ENCODE measurements around the gene MAEL.

The MAEL gene

GRCh38 chr1:166988974-166989515, at the start of gene MAEL:
MAEL (plus strand) TSS chr1:166989280; CDS start chr1:166989353, 73 bp downstream.
- no peaks in the 10 kb centered on the region for H3K4me1 ChIP-seq (ENCODE audit: control insufficient read depth, insufficient read depth, low read length)
- H3K36me3 ChIP-seq (ENCODE audit: control insufficient read depth, insufficient read depth, low read length, severe bottlenecking), result no peaks in the 10 kb centered on the region

DNA sequence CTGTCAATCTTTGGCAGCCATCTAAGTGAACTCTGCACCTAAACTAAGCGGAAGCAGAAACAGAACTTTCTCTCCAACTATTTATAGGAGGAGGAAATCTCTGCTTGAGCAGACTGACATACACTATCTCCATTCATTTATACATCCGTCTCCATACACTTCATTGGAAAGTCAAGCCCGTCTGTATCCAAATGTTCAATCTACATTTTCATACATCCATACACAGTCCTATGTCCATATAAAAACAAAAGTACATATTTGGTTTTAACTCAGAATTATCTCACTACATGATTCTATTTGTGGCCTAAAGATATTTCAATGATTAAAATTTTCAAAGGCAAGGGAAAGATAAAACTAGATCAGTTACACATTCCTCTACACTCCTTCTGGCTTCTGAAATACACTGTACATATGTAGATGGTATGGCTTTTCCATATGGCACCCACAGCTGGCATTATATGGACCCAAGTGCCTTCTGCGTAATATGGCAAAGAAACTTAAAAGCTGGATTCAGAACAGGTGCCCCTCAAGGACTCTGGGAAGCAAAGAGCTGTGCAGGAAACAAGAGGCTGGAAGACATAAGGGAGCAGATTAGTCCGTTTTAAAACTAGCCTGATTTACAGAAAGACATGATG, 49.2 kb upstream of the MAEL start:
- DNase-seq (ENCODE audit: low read depth), result no peak
- H3K9me3 ChIP-seq (ENCODE audit: control insufficient read depth, low read length), result no peaks in the 10 kb centered on the region
- H3K4me1 ChIP-seq (ENCODE audit: control insufficient read depth, insufficient read depth, low read length), result no peaks in the 10 kb centered on the region
- H3K36me3 ChIP-seq (ENCODE audit: control insufficient read depth, insufficient read depth, low read length, severe bottlenecking), result no peaks in the 10 kb centered on the region
- H3K27me3 ChIP-seq (replicated peaks; ENCODE audit: control insufficient read depth, insufficient read depth, low read length), result peaks cover 30% of the 10 kb centered on the region
- no peak overlapping the region for H3K9ac ChIP-seq (ENCODE audit: low read length)
- no peak overlapping the region for H3K4me3 ChIP-seq (ENCODE audit: low read length)

More at GRCh38 chr1:166988974-166989515, at the start of gene MAEL:
- H3K9me3 ChIP-seq (ENCODE audit: control insufficient read depth, low read length), result no peaks in the 10 kb centered on the region
- peaks cover 4% of the 10 kb centered on the region for H3K27me3 ChIP-seq (replicated peaks; ENCODE audit: control insufficient read depth, insufficient read depth, low read length)
- H3K9ac ChIP-seq (ENCODE audit: low read length), result no peak within 1 kb of the TSS
- DNase-seq (ENCODE audit: low read depth), result no peak
- no peak within 1 kb of the TSS for H3K4me3 ChIP-seq (ENCODE audit: low read length)

DNA sequence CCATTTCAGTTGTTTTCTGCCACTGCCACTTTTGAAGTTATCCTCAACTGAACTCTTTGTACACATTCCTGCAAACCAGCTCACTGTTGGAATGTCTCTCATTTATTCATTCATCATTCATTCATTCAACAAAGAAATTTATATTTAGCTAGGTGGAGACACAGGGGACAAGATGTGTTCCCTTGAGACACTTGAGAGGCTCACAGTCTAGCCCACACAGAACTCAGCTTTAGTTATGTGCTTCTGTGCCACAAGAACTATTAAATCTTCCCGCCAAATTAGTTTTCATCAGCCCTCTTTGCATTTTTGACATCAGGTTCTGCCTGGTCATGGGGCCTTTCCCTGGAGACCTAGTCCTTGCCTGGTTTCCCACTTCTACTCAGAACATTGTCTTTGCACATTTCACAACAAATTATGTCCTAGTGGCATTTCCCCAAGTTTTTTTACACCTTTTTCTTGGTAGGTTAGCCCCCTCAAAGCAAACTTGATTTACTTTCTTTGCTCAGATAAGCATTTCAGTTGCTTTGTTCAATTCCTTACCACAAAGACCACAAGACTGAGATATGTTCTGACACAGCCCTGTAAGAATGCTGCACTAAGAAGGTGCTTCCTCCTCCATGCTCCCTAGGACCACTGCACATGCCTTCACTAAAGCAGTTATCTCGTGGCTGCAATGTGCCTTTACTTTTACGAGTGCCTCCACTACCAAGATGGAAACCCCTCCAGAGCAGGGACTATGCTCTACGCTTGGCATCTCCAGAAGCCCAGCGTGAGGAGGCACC, 44.7 kb upstream of the MAEL start:
- no peaks in the 10 kb centered on the region for H3K4me1 ChIP-seq (ENCODE audit: control insufficient read depth, insufficient read depth, low read length)
- peaks cover 38% of the 10 kb centered on the region for H3K27me3 ChIP-seq (replicated peaks; ENCODE audit: control insufficient read depth, insufficient read depth, low read length)
- H3K4me3 ChIP-seq (ENCODE audit: low read length), result no peak overlapping the region
- no peaks in the 10 kb centered on the region for H3K9me3 ChIP-seq (ENCODE audit: control insufficient read depth, low read length)
- no peak overlapping the region for H3K9ac ChIP-seq (ENCODE audit: low read length)
- H3K36me3 ChIP-seq (ENCODE audit: control insufficient read depth, insufficient read depth, low read length, severe bottlenecking), result no peaks in the 10 kb centered on the region
- no peak for DNase-seq (ENCODE audit: low read depth)

- H3K9ac ChIP-seq (ENCODE audit: low read length), result no peak overlapping the region
- H3K4me3 ChIP-seq (ENCODE audit: low read length), result peak overlapping the region; percentile 27
- no peaks in the 10 kb centered on the region for H3K36me3 ChIP-seq (ENCODE audit: control insufficient read depth, insufficient read depth, low read length, severe bottlenecking)
- peaks cover 53% of the 10 kb centered on the region for H3K27me3 ChIP-seq (replicated peaks; ENCODE audit: control insufficient read depth, insufficient read depth, low read length)
- DNase-seq (ENCODE audit: low read depth), result peak; percentile 65
- H3K9me3 ChIP-seq (ENCODE audit: control insufficient read depth, low read length), result no peaks in the 10 kb centered on the region
- no peaks in the 10 kb centered on the region for H3K4me1 ChIP-seq (ENCODE audit: control insufficient read depth, insufficient read depth, low read length)
Measured at GRCh38 chr1:166947398-166948043, 41.6 kb upstream of the MAEL start.

- H3K27me3 ChIP-seq (replicated peaks; ENCODE audit: control insufficient read depth, insufficient read depth, low read length), result peaks cover 53% of the 10 kb centered on the region
- no peaks in the 10 kb centered on the region for H3K4me1 ChIP-seq (ENCODE audit: control insufficient read depth, insufficient read depth, low read length)
- H3K9me3 ChIP-seq (ENCODE audit: control insufficient read depth, low read length), result no peaks in the 10 kb centered on the region
Measured at GRCh38 chr1:166948856-166949350, 40.2 kb upstream of the MAEL start.

DNA sequence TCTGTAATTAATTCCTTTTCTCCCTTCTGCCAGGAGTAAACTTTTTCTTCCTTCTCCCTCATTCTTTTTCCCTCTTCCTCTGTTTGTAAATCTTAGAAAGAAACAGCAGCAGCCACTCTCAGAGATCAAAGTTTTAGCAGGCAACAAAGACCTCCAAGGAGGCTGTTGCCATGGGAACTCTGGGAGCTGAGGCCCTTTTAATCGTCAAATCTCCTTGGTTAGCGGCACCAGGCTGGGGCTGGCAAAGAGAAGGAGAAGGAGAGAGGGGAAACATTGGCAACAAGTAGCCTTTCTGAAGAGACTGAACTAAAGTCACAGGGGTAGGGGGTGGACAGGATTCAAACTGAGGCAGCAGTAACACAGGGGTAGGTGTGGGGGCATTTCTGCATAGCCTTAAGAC, 38.9 kb upstream of the MAEL start:
- H3K9me3 ChIP-seq (ENCODE audit: control insufficient read depth, low read length), result no peaks in the 10 kb centered on the region
- H3K9ac ChIP-seq (ENCODE audit: low read length), result no peak overlapping the region
- DNase-seq (ENCODE audit: low read depth), result no peak
- no peak overlapping the region for H3K4me3 ChIP-seq (ENCODE audit: low read length)
- no peaks in the 10 kb centered on the region for H3K36me3 ChIP-seq (ENCODE audit: control insufficient read depth, insufficient read depth, low read length, severe bottlenecking)
- H3K4me1 ChIP-seq (ENCODE audit: control insufficient read depth, insufficient read depth, low read length), result no peaks in the 10 kb centered on the region
- peaks cover 52% of the 10 kb centered on the region for H3K27me3 ChIP-seq (replicated peaks; ENCODE audit: control insufficient read depth, insufficient read depth, low read length)

More at GRCh38 chr1:166948856-166949350, 40.2 kb upstream of the MAEL start:
- H3K36me3 ChIP-seq (ENCODE audit: control insufficient read depth, insufficient read depth, low read length, severe bottlenecking), result no peaks in the 10 kb centered on the region
- no peak for DNase-seq (ENCODE audit: low read depth)
- no peak overlapping the region for H3K4me3 ChIP-seq (ENCODE audit: low read length)
- no peak overlapping the region for H3K9ac ChIP-seq (ENCODE audit: low read length)

DNA sequence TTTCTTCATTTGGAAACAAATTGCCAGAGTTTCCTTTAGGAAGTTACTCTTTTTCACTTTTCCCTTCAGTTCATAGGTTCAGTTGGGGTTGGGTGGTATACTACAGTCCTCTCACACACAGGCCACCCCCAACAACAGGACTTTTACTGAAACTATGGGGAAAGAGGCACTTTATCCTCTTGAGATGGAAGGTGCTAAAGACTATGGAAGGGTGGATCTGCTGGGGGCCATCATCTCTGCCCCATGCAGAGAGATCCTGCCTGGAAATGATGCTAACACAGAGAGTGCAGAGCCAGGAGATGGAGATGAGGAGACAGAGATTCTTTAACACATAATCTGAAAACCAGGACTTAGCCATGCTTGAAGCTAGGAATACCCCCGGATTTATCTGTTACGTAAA, 38.0 kb upstream of the MAEL start:
- no peaks in the 10 kb centered on the region for H3K4me1 ChIP-seq (ENCODE audit: control insufficient read depth, insufficient read depth, low read length)
- H3K4me3 ChIP-seq (ENCODE audit: low read length), result no peak overlapping the region
- H3K27me3 ChIP-seq (replicated peaks; ENCODE audit: control insufficient read depth, insufficient read depth, low read length), result peaks cover 47% of the 10 kb centered on the region
- H3K9ac ChIP-seq (ENCODE audit: low read length), result no peak overlapping the region
- DNase-seq (ENCODE audit: low read depth), result no peak
- H3K9me3 ChIP-seq (ENCODE audit: control insufficient read depth, low read length), result no peaks in the 10 kb centered on the region
- no peaks in the 10 kb centered on the region for H3K36me3 ChIP-seq (ENCODE audit: control insufficient read depth, insufficient read depth, low read length, severe bottlenecking)

- Histone ChIP-seq H3K9ac (ENCODE audit: low read length) (no peak overlapping the region), H3K27me3 (replicated peaks; ENCODE audit: control insufficient read depth, insufficient read depth, low read length) (peaks cover 42% of the 10 kb centered on the region), H3K4me3 (ENCODE audit: low read length) (no peak overlapping the region), H3K9me3 (ENCODE audit: control insufficient read depth, low read length) (no peaks in the 10 kb centered on the region), H3K36me3 (ENCODE audit: control insufficient read depth, insufficient read depth, low read length, severe bottlenecking) (no peaks in the 10 kb centered on the region), H3K4me1 (ENCODE audit: control insufficient read depth, insufficient read depth, low read length) (no peaks in the 10 kb centered on the region)
- DNase-seq (ENCODE audit: low read depth), result peak; percentile 14
Measured at GRCh38 chr1:166952002-166952746, 36.9 kb upstream of the MAEL start.

DNA sequence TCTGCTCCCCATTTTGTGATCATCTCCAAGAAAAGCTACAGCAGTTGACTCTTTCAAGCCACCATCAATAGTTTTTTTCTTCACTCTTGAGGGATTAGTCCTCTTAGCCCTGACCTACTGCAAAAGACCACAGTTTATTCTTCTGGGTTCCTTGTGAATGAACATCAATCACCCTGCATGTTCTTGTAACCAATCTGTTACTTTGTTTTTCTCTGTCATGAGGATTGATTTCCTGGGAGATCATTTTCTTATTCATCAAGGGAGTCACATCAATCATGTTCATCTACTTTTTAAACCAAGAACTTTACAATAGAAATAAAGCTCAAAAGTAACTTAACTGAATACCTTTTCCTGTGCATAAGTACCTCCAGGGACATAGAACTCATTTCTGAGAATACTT, 35.6 kb upstream of the MAEL start:
- DNase-seq (ENCODE audit: low read depth), result no peak
- Histone ChIP-seq H3K4me1 (ENCODE audit: control insufficient read depth, insufficient read depth, low read length) (no peaks in the 10 kb centered on the region), H3K9ac (ENCODE audit: low read length) (no peak overlapping the region), H3K9me3 (ENCODE audit: control insufficient read depth, low read length) (no peaks in the 10 kb centered on the region), H3K27me3 (replicated peaks; ENCODE audit: control insufficient read depth, insufficient read depth, low read length) (peaks cover 40% of the 10 kb centered on the region), H3K4me3 (ENCODE audit: low read length) (no peak overlapping the region), H3K36me3 (ENCODE audit: control insufficient read depth, insufficient read depth, low read length, severe bottlenecking) (no peaks in the 10 kb centered on the region)

DNA sequence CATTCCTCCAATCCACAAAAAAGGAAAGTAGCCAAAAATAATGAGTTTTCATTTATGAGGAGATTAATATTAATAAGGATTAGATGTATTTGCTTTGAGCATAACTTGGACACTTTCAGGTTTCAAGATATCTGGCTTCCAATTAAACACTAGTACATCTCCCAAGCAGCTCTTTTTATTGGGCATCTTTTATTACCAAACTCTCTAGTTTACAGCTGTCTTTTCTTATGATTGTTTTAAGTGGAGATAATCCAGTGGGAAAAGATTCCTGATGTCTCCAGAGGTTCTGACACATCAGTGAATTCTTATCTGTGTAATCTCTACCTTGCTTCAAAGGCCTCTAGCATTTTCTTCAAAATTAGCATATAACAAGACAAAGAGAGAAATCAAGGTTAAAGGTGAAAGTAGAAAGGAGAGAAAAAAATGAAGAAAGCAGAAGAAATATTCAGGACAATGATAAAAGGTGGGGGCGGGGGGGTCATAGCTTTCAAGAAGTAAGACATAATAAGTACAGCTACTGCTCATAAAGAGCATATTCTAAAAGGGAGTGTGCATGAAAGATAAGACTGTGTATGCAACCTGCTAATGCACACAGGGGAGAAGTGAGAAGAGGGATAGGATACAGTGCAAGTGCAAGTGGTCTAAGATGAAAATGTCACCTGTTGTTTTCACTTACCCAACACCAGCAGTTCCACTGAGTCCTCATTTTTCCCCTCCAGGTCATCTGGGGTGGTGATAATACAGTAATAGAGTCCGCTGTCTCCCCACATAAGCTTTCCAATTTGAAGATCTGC, 32.8 kb upstream of the MAEL start:
- H3K4me1 ChIP-seq (ENCODE audit: control insufficient read depth, insufficient read depth, low read length), result no peaks in the 10 kb centered on the region
- no peaks in the 10 kb centered on the region for H3K9me3 ChIP-seq (ENCODE audit: control insufficient read depth, low read length)
- no peaks in the 10 kb centered on the region for H3K36me3 ChIP-seq (ENCODE audit: control insufficient read depth, insufficient read depth, low read length, severe bottlenecking)
- DNase-seq (ENCODE audit: low read depth), result no peak
- no peak overlapping the region for H3K9ac ChIP-seq (ENCODE audit: low read length)
- peaks cover 27% of the 10 kb centered on the region for H3K27me3 ChIP-seq (replicated peaks; ENCODE audit: control insufficient read depth, insufficient read depth, low read length)
- H3K4me3 ChIP-seq (ENCODE audit: low read length), result no peak overlapping the region
